Cardiac muscle cell (in vitro differentiated cells and primary cell): ENCODE data around the gene ANKLE2. TPM values are rescaled to one million over a fixed set of nuclear protein-coding genes. Genes with fewer than 3 reads are reported as not detected.
"Not testable (repeated sequence)": the region's sequence is repeated elsewhere in the genome, so short reads cannot be mapped to it uniquely, and the experiment has no call there.

Experiments
- DNase-seq, 2 donors: peaks; one replicate each; pipeline versions ENCODE4 v3.0.0 to v3.0.0-alpha.2; 2010 to 2017; ENCODE audit warnings: low read depth in 1 of 2, low spot score in 1 of 2
- H3K27ac ChIP-seq: fragments of 200-600 bp; sonication (generic); 2 replicates; pipeline ENCODE4 v1.5.1; 2016
- H3K27me3 ChIP-seq: fragments of 200-600 bp; sonication (generic); 2 replicates; pipeline ENCODE4 v1.6.0; 2016; ENCODE audit warnings: control low read depth
- H3K36me3 ChIP-seq: fragments of 200-600 bp; sonication (generic); 2 replicates; pipeline ENCODE4 v1.5.1; 2016; ENCODE audit warnings: control low read depth
- H3K4me1 ChIP-seq: fragments of 200-600 bp; sonication (generic); 2 replicates; pipeline ENCODE4 v1.8.1; 2017; ENCODE audit warnings: low read depth, mild to moderate bottlenecking, mixed run types
- H3K4me3 ChIP-seq: fragments of 200-600 bp; sonication (generic); 2 replicates; pipeline ENCODE4 v1.5.1; 2016; ENCODE audit warnings: mild to moderate bottlenecking
- H3K9me3 ChIP-seq: fragments of 200-600 bp; sonication (generic); 2 replicates; pipeline ENCODE4 v1.5.1; 2017; ENCODE audit warnings: low read depth, mild to moderate bottlenecking, control low read depth
- polyA plus RNA-seq: library from polyadenylated mRNA; unstranded; fragments of >200 nt; fragmentation: Nextera tagmentation; extraction: Ambion mirVana; gene quantifications from 2 replicates; pipeline ENCODE4 v1.2.1, GENCODE V29; 2016
- total RNA-seq: library from RNA; depleted of rRNA; stranded (reverse); fragments of >200 nt; gene quantifications from 2 replicates; pipeline ENCODE4 v1.2.3, GENCODE V29; 2016
- TF ChIP-seq, protein P1 (sequence below): IDR thresholded peaks from 2 replicates; pipeline ENCODE4 v1.5.1; 2012; ENCODE audit warnings: low read depth, mild to moderate bottlenecking, low read length

ANKLE2 gene
- total RNA-seq (37.2 and 37.9 TPM in 2 replicates), polyA plus RNA-seq (27.8 and 37.1 TPM in 2 replicates)

- Histone ChIP-seq H3K27ac (peak within 1 kb of the TSS; percentile 98), H3K27me3 (no peaks in the 10 kb centered on the region), H3K4me1 (peaks cover 3% of the 10 kb centered on the region), H3K36me3 (peaks cover 3% of the 10 kb centered on the region), H3K4me3 (peak within 1 kb of the TSS; percentile 100), H3K9me3 (no peaks in the 10 kb centered on the region)
- TF ChIP-seq, protein P1, sequence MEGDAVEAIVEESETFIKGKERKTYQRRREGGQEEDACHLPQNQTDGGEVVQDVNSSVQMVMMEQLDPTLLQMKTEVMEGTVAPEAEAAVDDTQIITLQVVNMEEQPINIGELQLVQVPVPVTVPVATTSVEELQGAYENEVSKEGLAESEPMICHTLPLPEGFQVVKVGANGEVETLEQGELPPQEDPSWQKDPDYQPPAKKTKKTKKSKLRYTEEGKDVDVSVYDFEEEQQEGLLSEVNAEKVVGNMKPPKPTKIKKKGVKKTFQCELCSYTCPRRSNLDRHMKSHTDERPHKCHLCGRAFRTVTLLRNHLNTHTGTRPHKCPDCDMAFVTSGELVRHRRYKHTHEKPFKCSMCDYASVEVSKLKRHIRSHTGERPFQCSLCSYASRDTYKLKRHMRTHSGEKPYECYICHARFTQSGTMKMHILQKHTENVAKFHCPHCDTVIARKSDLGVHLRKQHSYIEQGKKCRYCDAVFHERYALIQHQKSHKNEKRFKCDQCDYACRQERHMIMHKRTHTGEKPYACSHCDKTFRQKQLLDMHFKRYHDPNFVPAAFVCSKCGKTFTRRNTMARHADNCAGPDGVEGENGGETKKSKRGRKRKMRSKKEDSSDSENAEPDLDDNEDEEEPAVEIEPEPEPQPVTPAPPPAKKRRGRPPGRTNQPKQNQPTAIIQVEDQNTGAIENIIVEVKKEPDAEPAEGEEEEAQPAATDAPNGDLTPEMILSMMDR: no peak
- peak; percentile 74 to 78 for DNase-seq
Measured at GRCh38 chr12:132761032-132761920, at the start of gene ANKLE2. Gene ANKLE2, minus strand, starts transcription at chr12:132761832. Its CDS starts 34 bp downstream, at chr12:132761798.

DNA sequence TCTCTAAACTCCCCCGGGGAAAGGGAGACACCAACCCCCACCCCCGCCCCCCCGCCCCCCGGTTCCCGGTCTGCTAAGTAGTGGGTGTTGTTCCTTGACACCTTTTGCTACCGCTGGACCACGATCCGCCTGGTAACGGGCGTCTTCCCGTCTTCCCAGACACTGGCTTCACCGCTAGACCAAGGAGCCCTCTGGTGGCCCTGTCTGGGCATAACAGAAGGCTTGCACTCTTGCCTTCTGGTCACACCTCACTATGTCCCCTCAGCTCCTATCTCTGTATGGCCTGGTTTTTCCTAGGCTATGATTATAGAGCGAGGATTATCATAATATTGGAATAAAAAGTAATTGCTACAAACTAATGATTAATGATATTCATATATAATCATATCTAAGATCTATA lies 47.8 kb upstream of the ANKLE2 start:
- H3K9me3 ChIP-seq, H3K4me1 ChIP-seq, H3K4me3 ChIP-seq, H3K27me3 ChIP-seq, H3K27ac ChIP-seq: not testable (repeated sequence)
- peak; percentile 12 to 44 for DNase-seq
- TF ChIP-seq, protein P1: peak; percentile 40
- peaks cover 39% of the 10 kb centered on the region for H3K36me3 ChIP-seq

GRCh38 chr12:132807295-132808092 lies 45.9 kb upstream of the ANKLE2 start:
- no peak for DNase-seq
- Histone ChIP-seq H3K36me3 (peaks cover 37% of the 10 kb centered on the region), H3K4me3 (no peak overlapping the region), H3K27ac (no peak overlapping the region), H3K27me3 (no peaks in the 10 kb centered on the region), H3K4me1 (no peaks in the 10 kb centered on the region), H3K9me3 (no peaks in the 10 kb centered on the region)
- TF ChIP-seq, protein P1: no peak

DNA sequence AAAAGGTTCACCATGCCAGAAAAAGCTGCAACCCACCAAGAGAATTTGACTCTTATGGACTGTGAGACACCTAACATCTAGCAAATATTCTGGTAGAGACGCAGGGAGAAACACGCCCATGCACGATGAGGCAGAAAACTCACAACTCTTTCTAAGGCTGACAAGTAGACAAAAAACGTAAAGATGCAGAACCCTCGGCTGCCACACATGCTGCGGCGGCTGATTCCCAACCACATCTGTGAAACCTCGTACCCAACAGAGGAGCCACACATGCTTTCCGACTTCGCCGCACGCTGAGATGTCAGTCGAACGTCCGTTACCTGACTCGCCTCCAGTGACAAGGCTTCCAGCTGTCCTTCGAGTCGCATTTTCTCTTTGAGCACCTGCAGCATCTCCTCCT lies 45.2 kb upstream of the ANKLE2 start:
- Histone ChIP-seq H3K27me3 (no peaks in the 10 kb centered on the region), H3K27ac (no peak overlapping the region), H3K9me3 (no peaks in the 10 kb centered on the region), H3K4me3 (no peak overlapping the region), H3K4me1 (no peaks in the 10 kb centered on the region), H3K36me3 (peaks cover 36% of the 10 kb centered on the region)
- no peak for DNase-seq
- TF ChIP-seq, protein P1: no peak

DNA sequence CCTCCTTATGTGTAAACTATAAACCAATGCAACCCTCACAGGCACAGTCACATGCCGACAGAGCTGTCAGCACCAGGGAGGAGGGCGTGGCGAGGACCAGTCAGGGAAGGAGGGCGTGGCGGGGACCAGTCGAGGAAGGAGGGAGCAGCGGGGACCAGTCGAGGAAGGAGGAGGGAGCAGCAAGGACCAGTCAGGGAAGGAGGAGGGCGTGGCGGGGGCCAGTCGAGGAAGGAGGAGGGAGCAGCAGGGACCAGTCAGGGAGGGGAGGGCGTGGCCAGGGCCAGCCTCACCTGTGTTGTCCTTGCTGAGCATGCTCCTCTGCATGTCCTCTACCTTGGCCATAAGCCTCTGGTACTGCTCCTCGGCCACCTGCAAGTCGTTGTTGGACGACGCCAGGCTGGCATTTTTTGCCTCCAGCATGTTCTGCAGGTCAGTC lies 42.8 kb upstream of the ANKLE2 start:
- TF ChIP-seq, protein P1: no peak
- H3K4me3 ChIP-seq: no peak overlapping the region
- no peaks in the 10 kb centered on the region for H3K27me3 ChIP-seq
- DNase-seq: no peak
- H3K4me1 ChIP-seq: no peaks in the 10 kb centered on the region
- H3K36me3 ChIP-seq: peaks cover 52% of the 10 kb centered on the region
- no peaks in the 10 kb centered on the region for H3K9me3 ChIP-seq
- H3K27ac ChIP-seq: no peak overlapping the region
